Ammon's horn (tissue), 1 donor: ENCODE results near the gene GSG1L.

Source experiments
- DNase-seq: peaks from one replicate; pipeline ENCODE4 v3.0.0-alpha.2; 2016; ENCODE audit warnings: low spot score

Gene GSG1L

GRCh38 chr16:27771201-27771910 lies 292.2 kb downstream of the GSG1L start:
- DNase-seq = no peak

DNA sequence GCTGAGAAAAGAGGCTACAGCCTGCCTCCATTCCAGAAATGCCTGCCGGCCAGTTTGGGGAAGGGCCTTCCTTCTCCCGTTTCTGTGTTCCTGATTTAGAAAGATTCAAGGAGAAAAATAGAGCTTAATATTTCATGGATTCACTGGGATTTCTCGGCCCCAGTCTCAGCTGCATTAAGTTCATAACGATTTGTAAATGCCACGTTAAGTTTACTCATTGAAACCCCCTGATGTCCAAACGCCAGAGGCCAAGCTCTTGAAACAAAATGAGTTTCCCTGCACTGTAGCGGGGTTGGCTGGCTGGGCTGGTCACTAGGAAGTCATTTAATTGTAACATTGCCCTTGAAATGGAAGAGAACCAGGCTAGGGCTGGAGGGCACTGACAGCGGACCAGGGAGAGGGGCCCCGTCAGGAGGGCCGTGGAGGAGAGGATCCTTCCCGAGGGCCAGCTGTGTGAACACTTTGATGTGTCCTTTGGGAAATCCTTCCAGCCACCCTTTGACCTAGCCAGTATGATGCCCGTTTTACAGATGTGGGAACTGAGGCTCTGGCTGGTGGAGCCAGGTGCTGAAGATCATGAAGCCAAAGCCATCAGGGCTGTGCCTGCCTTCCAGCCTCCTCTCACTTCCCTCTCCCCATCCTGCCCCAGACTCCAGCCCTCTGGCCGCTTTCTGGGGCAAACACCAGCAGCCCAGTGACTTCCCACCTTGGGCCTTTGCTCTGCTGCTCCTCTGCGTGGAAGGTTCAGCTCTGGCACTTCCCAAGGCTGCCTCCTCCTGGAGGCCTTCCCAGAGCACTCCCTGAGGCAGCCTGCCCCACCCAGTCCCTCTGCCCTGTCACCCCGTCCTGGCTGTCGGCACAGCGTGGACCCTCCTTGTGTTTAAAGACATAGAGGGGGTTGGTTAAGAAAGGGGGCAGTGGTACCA lies 293.0 kb downstream of the GSG1L start:
- DNase-seq = no peak

DNA sequence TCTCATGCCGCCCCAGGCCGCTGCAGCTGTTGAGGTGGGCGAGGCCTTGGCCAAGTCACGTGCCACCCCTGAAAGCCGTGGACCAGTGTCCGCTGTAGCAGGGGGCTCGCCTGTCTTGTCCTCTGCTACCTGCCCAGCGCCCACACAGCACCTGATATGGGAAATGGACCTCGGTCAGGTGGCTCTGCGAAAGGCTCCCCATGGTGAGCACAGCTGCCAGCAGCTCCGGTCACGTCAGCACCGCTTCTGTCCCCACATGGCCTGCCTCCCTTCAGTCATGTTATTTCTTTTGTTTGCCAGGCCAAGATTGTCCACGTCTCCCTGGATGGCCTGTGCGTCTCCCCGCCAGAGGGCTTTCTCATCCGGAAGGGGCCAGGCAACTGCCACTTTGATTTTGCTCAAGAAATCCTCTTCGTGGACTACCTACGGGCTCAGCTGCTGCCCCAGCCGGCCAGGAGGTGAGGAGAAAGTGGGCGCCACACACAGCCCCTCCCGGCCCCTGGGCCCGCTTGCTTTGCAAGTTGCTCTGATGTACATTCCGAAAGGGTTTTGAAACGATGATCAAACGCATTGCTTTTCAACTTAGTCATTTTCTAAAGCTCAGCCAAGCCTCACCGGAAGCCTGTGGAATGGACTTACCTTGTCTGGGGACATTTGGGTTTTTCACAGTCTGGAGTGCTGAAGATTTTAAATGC lies 293.8 kb downstream of the GSG1L start:
- DNase-seq = no peak

DNA sequence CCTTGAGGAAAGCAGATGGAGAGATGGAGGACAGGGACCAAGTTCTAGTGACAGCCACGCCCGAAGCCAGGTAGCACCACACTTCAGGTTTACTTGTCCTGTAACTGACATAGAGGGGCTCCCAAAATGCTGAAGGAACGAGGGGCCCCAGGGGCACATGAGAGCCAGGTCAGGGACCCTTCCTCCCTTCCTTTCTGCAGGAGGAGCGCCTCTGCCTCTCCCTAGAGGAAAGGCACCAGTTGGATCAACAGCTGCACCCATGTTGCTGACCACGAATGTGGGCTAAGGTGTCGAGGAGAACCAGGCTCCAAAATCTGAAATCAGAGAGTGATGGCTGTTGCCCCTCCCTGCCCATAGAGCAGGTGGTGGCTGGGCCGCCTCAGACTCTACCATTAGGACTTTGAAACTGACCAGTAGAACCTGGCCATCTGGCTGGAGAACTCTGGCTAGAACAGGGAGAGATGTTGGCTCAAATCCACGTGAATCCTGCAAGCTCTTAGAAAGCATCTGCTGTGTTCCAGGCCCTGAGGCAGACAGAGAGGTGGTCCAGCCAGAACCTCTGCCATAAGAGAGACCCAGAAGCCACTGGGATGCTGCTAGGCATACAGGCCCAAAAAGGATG lies 294.8 kb downstream of the GSG1L start:
- DNase-seq = no peak

GRCh38 chr16:27767971-27768591 lies 295.4 kb downstream of the GSG1L start:
- DNase-seq = no peak

- no peak for DNase-seq
These were observed 296.4 kb downstream of the GSG1L start for GRCh38 chr16:27767081-27767480.

- no peak for DNase-seq
These were observed 297.1 kb downstream of the GSG1L start for GRCh38 chr16:27766236-27766925.

GRCh38 chr16:27764869-27765675 lies 298.4 kb downstream of the GSG1L start:
- DNase-seq = no peak

- no peak for DNase-seq
These were observed 299.1 kb downstream of the GSG1L start for GRCh38 chr16:27764427-27764826.

- no peak for DNase-seq
These were observed 301.1 kb downstream of the GSG1L start for GRCh38 chr16:27762441-27762840.

DNA sequence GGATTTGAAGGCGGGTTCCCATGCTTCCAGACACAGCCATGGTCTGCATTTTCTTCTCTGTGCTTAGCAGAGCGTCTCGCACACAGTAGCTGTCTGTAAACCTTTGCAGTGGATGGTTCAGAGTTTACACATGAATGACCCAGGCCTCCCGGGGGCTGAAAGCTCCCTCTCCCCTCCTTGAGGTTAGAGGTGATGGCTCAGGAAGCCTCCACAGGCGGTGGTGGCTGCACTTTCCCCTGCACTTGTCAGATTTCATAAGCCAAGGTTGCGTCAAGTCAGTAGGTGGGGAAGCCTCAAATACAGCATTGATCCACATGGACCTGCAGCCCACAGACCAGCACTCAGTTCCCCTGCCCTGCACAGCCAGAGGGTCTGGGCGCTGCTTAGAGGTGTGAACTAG lies 301.7 kb downstream of the GSG1L start:
- DNase-seq = no peak

DNA sequence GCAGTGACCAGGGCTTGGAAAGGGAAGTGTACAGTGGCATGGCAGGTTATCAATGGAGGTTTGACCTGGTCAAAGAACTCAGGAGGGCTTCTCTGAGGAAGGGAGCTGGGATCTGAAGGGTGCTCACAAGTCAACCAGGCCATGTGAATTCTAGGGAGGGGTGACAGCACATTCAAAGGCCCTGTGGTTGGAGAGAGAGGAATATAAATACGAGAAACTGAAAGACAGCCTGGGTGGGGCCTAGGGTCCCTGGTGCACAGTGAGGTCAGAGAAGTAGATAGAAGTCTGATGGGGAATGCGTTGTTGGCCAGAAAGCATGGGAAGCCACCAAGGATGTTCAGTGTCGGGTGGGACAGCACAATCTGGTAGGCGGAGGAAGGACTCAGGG lies 302.7 kb downstream of the GSG1L start:
- no peak for DNase-seq

DNA sequence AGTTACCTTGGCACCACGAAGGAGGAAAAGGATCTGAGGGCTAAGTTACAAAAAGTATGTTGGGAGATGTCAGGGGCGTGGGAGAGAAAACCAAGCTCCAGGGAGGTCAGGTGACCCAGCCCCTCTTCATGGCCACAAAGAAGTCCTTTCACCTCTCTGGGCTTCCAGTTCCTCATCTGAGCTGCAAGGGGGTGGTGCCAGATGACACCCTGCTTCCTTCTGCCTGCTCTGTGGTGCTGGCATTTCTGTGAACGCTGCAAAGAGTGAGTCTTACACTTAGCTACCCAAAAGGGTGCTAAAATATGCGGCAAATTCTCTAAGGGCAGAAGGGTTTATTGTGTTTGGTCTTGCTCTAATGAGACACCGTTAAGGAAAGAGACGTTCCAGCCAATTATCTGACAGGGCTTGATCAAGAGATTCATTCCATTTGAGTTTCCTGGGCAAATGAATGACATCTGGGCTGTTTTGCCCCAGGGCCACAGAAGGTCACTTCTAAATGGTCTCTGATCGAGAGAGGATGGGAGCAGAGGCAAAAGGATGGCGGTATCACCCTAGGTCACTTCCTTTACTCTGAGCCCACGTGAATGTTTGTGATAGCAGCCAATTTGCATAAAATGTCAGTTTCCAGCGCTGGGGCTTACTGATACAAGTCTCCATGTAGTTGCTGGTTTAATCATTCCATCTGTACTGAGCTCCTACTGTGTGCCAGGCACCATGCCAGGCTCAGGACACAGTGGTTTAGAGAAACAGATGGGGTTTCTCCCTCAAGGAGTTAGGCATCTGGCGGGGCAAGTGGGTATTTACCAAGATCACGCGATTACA lies 303.3 kb downstream of the GSG1L start:
- peak; percentile 76 for DNase-seq

- DNase-seq = no peak
These were observed 304.1 kb downstream of the GSG1L start for GRCh38 chr16:27759301-27759871.

GRCh38 chr16:27758544-27758943 lies 305.0 kb downstream of the GSG1L start:
- DNase-seq = no peak

- DNase-seq = no peak
These were observed 307.1 kb downstream of the GSG1L start for GRCh38 chr16:27756206-27756970.

- DNase-seq = no peak
These were observed 308.5 kb downstream of the GSG1L start for GRCh38 chr16:27754788-27755690.
